Activated T-cell treated with anti-CD3 and anti-CD28 coated beads, Interleukin-2, amount 50 U/mL, for 48 hours (primary cell): ENCODE results near the gene BATF.

Source experiments
- DNase-seq, 2 experiments: peaks; one replicate each; pipeline ENCODE4 v3.0.0-alpha.2; 2020

The BATF gene

DNA sequence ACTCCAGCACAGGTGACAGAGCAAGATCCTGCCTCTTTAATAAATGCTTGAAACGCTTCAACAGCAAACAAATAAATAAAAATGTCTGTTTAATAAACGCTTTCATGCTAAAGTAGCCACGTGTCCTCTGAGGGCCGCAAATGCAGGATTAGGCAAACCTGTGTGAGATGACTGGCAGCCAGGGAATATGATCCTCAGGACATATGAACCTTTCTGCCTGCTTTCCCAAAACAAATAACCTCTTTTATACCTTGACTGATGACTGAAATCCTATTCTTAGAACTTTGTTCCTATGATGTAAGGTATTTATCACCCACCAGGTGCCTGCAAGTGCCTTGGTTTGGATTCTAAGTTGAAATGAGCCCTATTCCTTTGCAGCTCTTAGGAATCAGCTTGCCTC lies 41.7 kb downstream of the BATF start:
- DNase-seq = no peak

DNA sequence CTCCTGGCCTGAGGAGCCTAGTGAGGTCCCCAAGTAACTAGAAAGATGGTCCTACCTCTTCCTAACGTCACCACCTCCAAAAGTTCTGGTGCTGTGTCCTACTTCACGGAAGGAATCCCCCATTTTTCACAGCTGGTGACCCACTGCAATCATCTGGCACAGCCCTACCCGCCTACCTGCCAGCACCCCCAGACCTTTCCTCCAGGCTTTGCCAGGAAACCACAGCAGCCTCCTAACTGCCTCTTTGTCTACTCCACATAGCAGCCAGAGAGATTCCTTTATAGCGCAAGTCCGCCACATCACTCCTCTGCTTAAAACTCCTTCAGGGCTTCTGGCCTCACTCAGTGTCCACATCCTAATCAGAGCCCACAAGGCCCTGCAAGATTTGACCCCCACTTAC lies 42.8 kb downstream of the BATF start:
- DNase-seq = no peak

DNA sequence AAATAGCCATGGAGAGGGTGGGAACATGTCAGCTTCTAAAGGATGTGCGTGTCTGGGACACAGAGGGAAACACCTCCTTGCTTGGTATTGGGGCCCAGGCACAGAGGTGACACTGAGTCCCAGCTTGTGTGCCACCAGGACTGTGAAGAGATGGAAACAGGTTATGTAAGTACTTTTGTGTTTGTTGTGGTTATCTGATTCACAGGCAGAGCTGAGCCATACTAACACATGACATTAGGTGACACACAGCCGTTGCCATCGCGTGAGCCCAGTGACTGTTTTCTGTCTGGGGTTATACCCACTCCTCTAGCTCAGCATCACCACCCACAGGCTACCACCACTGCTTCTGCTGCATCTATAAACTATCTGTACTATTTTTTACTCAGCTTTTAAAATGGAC lies 44.1 kb downstream of the BATF start:
- peak; percentile 85 to 88 for DNase-seq

DNA sequence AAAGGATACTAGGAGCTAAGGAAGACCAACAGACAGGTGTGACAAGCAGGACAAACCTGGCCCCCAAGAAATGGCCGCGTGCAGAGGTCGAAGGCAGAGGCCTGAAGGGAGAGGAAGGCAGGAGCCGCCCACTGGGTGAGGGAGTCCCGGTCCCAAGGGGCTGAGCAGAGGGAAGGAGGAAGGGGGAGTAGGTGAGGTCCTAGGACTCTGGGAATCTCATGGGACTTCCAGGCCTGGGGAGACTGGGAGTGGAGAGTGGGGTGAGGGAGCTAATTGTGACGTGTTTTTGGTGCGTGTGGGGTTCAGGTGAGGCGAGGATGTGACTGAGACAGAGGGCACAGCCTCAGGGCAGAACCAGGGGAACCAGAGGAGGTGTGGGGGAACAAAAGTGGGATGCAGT lies 44.5 kb downstream of the BATF start:
- no peak for DNase-seq

DNA sequence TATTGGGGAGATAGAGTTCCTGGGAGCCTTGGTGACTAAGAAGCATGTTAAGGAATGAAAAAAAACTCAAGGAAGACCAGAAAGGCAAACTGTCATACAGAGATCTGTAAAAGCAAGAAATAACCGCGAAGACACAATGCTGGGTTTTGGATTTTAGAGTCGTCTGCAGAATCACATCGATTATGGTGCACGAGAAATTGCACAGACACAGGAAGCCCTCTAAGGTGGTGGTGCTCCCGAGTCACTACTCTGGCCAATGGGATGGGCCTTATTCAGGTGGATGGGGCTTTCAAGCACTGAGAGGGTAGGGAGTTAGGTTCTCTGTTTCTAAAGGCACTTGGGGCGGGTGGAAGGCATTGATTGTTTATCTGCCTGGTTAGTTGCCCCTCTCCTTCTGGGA lies 45.9 kb downstream of the BATF start:
- DNase-seq = no peak

DNA sequence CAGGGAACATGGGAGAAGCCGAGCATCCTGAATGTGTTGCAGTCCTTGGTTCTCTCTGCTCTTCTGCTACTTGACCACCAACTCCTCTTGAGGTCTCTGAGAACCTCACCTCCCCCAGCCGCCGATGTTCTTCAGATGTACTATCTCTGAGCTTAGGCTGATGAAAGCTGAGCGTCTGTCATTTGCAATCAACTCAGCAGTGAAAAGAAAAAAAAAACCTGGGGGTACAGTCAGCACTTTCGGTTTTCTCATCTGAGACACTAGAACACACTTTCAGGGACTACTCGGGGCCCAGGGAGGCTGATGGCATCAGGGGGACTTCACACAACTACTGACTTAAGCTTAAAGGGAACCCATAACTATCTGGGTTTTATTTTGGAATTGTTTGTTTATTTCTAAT lies 46.5 kb downstream of the BATF start:
- DNase-seq = peak; percentile 59 to 61

DNA sequence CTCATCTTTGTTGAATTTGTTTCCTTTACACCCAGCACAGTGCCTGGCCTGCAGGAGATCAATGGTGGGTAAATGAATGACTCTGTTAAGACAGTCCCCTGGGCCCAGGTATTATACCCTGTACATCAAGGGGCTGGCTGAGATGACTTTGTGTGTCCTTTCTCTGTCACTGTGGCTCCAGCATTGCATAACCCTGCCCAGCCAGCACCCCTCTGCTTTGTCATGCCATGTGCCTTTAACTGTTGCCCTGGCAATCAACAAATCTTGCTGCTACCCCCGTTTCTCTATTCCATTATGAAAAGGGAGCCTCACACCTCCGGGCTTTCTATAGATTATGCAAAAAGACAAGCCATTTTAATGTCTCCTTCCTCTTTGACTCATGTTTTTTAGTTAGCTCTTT lies 48.5 kb downstream of the BATF start:
- no peak for DNase-seq

DNA sequence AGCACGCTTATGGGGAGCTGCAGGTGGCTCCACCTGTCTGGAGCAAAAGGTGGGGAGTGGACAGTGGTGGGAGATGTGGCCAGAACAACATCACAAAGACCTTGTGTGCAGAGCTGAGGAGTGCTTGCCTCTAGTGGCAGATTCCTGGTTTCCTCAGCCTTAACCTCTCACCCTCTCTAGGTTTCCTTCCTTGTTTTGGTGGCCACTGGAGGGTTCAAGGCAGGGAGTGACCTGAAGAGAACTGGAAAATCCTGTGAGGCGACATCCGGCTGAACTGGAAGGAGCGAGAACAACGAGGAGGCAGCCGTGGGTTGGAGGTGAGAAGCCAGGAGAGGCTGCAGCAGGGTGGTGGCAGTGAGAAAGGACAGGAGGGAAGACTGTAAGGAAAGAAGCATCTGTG lies 49.8 kb downstream of the BATF start:
- no peak for DNase-seq

DNA sequence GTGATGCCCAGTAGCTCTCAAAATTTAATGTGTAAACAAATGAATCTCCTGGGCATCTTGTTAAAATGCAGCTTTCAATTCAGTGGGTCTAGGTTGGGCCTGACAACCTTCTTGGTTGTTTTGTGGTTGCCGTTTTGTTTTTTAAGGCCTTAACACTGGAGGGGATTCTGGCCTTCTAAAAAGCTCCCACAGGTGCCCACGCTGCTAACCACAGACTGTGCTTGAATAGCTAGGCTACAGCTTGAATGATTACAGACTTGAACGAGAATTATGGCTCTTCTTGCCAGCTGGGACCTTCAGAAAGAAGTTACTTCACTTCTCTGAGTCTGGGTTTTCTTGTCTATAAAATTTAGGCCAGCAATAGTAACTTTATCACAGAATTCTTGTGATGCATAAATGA lies 54.8 kb downstream of the BATF start:
- DNase-seq = no peak

DNA sequence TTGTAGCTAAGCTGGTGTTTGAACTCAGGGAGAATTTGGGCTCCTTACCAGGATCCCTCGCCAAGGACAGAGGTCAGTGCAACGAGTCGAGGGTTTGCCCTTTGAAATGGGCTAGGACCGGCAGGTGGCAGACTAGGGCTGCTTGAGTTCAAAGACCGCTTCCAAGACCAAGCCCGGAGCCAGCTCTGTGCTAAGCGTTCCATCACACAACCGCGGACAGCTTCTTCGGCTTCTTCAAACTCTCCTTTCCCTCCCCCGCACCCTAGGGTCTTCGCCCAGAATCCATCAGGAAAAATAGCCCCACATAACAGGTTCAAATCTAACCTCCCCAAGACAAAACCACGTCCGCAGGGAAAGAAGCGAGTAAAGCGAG lies 55.4 kb downstream of the BATF start:
- DNase-seq = peak; percentile 84 to 86

DNA sequence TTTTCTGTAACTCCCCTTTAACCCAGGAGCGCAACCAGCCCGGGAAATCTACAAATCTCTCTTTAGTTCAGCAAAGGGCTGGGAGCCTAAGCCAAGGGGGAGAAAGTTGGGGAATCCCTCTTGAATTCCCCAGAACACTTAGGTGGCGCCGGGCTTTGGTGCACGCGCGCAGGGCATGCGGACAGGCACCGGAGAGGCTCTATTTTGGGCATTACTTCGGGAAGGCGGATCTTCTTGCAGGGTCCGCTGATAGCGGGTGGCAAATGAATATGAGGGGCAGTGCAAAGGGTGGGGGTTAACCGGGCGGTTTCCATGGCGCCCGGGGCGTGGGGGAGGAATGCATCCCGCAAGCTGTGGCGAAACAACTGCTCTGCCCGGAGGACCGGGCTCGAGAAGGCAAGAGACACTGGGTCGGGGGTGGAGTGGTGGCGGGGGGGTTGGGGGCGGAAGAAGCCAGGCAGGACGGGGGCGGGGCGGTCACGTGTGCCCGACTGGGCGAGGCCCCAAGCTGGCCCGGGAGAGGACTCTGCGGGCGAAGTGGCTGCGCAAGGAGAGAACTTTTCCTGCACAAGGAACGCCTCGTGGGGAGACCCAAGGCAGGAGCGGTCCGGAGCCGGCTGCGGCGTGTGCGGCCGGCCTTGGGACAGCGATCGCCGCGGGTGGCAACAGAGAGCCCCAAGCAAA lies 56.0 kb downstream of the BATF start, which contains the start of gene FLVCR2:
TSS of gene FLVCR2 (plus strand) at position 519 of the 684 bp plus-strand sequence. CDS start 353 bp downstream, outside the sequence.
- peak; percentile 68 for DNase-seq

DNA sequence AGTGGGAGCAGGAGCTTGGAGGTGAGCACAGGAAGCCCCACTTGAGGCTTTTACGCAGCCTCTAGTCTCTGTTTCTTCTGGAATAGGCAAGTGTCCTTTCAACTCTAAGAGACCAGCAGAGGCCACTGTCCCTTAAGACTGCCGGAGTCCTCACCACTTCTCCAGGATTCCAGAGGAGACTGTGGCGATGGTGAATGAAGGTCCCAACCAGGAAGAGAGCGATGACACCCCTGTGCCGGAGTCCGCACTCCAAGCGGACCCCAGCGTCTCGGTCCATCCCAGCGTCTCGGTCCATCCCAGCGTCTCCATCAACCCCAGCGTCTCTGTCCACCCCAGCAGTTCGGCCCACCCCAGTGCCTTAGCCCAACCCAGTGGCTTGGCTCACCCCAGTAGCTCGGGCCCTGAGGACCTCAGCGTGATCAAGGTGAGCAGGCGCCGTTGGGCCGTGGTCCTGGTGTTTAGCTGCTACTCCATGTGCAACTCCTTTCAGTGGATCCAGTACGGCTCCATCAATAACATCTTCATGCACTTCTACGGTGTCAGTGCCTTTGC lies 56.6 kb downstream of the BATF start:
- DNase-seq = no peak

DNA sequence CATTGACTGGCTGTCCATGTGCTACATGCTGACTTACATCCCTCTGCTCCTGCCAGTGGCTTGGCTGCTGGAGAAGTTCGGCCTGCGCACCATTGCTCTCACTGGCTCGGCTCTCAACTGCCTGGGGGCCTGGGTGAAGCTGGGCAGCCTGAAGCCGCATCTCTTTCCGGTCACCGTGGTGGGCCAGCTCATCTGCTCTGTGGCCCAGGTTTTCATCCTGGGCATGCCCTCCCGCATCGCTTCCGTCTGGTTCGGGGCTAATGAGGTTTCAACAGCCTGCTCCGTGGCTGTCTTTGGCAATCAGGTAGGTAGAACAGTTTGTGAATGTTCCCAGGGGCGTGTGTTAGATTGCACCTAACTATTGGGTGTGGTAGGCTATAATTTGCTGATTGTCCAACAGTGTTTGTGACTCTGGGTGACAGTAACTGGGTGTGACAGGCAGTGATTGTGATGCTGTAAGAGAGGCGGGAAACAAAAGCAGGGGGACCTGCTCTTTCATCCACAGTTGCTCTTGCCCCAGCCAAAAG lies 57.1 kb downstream of the BATF start:
- no peak for DNase-seq

DNA sequence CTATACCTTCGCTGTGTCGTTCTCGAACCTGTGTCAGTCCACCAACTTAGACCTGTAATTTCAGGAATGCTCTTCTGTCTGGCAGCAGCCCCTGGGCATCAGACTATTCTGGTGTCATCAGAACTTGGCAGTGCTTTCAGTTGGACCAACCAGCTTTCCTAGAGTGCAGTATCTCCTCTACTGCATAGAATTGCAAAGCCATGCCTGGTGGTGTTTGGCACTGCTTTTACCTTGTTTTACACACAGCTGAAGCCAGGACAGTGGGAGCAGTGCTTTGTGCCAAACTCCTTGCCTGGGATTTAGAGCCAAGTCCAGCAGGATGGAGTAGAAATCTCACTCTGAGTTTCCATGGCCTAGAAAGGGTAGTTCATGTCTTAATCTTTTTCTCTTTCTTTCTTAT lies 57.6 kb downstream of the BATF start:
- DNase-seq = no peak

DNA sequence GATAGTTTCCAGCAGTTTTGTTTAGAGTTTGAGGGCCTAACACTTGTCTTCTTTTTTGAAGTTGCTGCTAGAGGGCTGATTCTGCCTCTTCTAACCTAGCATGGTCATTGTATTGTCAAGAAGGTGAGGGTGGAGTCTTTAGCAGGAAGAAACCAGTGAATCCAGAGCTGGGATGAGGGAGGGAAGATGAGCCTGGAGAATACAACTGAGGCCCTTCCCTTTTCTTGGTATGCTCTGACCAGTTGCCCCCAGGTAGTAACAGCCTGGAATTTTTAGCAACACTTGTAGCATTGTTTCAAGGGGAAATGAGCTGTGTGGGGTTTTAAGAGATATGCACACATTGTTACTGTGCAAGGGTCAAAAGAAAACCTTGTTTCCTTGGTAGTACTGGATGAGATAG lies 65.1 kb downstream of the BATF start:
- no peak for DNase-seq

DNA sequence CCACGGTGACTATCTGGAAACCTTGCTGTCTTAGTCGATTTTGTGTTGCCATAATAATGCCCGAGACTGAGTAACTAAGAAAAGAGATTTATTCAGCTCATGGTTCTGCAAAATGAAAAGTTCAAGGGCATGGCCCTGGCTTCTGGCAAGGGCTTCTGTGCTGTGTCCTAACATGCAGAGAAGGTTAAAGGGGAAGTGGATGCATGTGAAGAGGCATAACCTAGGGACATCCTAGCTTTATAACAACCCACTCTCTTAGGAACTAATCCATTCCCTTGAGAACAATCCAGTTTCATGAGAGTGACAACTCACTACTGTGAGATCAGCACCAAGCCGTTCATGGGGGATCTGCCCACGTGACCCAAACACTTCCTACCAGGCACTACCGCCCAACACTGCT lies 67.7 kb downstream of the BATF start:
- no peak for DNase-seq

DNA sequence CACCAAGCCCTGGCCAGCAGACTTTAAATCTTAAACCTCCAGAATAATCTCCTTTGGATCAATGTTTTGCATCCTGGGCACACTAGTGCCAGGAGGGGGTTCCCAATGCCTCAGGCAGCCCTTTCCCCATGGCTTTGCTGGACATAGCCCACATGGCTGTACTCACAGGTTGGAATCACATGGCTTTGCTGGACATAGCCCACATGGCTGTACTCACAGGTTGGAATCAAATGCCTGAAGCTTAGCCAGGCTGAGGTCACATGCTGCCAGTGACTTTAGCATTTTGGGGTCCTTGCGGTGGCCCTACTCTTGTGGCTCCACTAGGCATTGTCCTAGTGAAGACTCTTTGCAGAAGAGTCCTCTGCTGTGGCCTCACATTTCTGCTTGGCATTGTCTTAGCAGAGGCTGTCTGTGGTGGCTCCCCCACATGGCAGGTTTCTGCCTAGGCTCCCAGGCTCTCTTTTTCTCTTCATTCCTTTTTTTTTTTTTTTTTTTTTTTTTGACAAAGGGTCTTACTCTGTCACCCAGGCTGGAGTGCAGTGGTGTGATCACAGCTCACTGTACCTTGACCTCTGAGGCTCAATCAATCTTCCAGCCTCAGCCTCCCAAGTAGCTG lies 69.2 kb downstream of the BATF start:
- DNase-seq = no peak

DNA sequence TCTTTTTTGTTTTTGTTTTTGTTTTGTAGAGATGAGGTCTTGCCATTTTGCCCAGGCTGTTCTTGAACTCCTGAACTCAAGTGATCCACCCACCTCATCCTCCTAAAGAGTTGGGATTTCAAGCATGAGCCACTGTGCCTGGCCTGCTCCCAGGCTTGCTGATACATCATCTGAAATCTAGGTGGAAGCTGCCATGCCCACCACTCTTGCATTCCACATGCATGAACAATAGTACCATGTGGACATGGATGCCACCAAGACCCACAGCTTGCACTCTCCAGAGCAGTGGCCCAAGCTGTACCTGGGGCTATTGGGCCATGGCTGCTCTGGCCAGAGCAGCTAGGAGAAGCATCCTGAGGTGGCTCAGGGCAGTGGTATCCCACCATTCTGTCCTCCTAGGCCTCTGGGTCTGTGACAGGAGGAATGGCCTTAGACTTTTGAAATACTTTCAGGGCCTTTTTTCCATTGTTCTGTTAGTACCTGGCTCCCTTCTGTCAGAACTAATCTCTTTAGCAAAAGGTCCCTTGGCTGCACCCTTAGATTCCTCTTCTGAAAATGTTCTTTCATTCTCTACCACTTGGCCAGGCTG lies 69.8 kb downstream of the BATF start:
- DNase-seq = no peak

DNA sequence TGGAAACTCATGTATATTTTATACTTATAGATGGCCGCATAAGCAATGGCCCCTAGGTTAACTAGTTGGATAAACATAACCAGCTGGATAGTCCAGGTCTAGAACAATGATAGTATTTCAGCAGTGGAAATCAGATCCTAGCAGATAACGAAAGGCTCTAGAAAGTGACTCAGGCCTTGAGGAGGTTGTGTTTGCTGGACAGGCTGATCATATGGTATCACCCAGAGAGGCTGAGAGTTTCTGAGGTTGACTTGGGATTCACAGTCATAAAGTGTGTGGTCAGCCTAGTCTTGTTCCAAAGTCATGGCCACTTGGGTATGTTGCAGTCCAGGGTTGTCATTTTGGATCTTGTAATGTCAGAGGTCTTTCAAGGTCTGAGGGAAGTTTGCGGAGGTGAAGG lies 73.0 kb downstream of the BATF start:
- no peak for DNase-seq
